AG04449 (cell line): ENCODE data around the gene PPP2R5C.

Source experiments
- CTCF ChIA-PET: fragments of 350-600 bp; formaldehyde crosslinking; extraction: SDS; loops from one replicate; lab custom pipeline; 2021; ENCODE audit warnings: antibody characterized with exemption; lab: Yijun Ruan, JAX
- POLR2A ChIA-PET: fragments of 400-600, 350-600 bp; formaldehyde crosslinking; extraction: SDS; loops from one replicate; lab custom pipeline; 2020; ENCODE audit warnings: antibody characterized with exemption, inconsistent platforms; lab: Yijun Ruan, JAX
- DNase-seq: peaks from one replicate; pipeline ENCODE4 v3.0.0-alpha.2; 2010; ENCODE audit warnings: low read depth, low spot score
- H3K4me3 ChIP-seq: 2 replicates; pipeline ENCODE4 v1.5.1; 2011; ENCODE audit warnings: low read depth, mild to moderate bottlenecking, control low read depth, low read length
- TF ChIP-seq, protein P1 (sequence below): IDR thresholded peaks from one replicate; pipeline ENCODE4 v1.5.1; 2011; ENCODE audit warnings: mild to moderate bottlenecking, moderate library complexity, low read length, control low read depth, inconsistent platforms; ENCODE audit not compliant: insufficient read depth; ENCODE audit errors: missing control alignments

Gene PPP2R5C

DNA sequence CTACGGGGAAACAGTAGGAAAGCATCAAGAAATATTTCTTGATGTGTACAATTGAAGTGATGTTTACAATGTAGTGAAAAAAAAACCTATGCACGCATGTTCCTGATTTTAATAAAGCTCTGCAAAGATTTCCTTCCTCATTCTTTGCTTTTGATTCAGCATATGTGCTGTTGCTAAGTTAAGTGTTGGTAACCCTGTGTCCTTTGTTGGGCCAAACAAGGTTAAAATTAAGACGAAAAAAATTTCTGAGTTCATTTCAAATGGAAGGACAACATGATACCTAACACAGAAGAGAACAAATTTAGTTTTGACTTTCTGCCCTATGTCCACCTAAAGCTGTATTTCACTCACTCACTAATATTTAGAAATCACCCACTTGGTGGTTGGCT lies 62.8 kb downstream of the PPP2R5C start:
- no peak overlapping the region for H3K4me3 ChIP-seq
- no peak for DNase-seq
- TF ChIP-seq, protein P1, sequence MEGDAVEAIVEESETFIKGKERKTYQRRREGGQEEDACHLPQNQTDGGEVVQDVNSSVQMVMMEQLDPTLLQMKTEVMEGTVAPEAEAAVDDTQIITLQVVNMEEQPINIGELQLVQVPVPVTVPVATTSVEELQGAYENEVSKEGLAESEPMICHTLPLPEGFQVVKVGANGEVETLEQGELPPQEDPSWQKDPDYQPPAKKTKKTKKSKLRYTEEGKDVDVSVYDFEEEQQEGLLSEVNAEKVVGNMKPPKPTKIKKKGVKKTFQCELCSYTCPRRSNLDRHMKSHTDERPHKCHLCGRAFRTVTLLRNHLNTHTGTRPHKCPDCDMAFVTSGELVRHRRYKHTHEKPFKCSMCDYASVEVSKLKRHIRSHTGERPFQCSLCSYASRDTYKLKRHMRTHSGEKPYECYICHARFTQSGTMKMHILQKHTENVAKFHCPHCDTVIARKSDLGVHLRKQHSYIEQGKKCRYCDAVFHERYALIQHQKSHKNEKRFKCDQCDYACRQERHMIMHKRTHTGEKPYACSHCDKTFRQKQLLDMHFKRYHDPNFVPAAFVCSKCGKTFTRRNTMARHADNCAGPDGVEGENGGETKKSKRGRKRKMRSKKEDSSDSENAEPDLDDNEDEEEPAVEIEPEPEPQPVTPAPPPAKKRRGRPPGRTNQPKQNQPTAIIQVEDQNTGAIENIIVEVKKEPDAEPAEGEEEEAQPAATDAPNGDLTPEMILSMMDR, result no peak
- ChIA-PET CTCF (interaction anchor here (1.1 to 2.2 kb wide), 2 partner anchors 10 to 21 kb away, joined by 3 to 9 read pairs; no protein-coding TSS in a partner anchor), POLR2A (no interaction called here)

DNA sequence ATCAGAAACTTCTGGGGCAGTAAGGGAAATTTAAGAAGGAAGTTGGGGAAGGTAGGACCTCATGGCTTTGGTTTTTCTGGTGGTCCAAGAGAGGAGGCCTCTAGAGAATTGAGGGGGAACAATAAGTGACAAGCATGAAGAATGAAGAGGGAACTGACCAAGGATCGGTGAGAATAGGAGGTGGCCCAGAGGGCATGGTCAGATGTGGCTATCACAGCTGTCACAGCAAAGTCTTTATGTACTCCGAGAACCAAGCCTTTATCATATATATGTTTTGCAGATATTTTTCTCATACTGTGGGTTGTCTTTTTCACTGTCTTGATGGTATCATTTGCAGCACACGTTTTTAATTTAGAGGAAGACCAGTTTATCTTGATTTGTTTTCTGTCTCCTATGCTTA lies 64.3 kb downstream of the PPP2R5C start:
- DNase-seq, result no peak
- no peak overlapping the region for H3K4me3 ChIP-seq
- ChIA-PET POLR2A (no interaction called here), CTCF (interaction anchor here (1.1 kb wide), 1 partner anchor 20 kb away, joined by 3 read pairs; no protein-coding TSS in a partner anchor)
- TF ChIP-seq, protein P1, result no peak

DNA sequence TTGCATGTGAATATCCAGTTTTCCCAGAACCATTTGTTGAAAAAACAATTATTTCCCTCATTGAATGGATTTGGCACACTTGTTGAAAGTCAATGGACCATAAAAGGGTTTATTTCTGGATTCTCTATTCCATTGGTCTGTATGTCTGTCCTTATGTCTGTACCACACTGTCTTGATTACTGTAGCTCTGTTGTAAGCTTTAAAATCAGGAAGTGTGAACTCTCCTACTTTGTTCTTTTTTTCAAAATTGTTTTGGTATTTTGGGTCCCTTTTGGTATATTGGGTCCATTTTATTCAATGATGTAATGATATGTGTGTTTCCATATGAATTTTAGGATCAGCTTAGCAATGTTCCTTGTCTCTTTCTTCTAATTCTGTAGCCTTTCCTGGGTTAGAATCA lies 64.8 kb downstream of the PPP2R5C start:
- DNase-seq, result no peak
- TF ChIP-seq, protein P1, result no peak
- POLR2A ChIA-PET, result no interaction called here
- no peak overlapping the region for H3K4me3 ChIP-seq
- CTCF ChIA-PET, result interaction anchor here (1.1 kb wide), 1 partner anchor 20 kb away, joined by 3 read pairs; no protein-coding TSS in a partner anchor

DNA sequence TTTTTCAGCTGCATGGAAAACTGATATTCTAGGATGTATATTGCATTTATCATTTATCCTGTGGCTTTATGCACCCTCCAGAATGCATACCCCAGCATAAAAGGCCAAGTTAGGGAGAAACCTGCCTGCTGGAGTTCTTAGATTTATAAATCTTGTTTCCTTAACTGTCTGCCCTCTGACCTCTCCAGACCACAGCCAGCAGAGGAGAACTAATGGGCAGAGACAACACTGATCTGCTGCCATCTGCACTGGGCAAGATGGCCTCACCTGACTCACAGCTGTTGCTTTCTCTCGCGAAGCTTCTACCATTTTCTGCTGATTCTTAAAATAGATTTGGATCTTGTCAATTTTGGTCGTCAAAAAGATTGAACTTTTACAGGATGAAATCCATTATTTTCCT lies 65.8 kb downstream of the PPP2R5C start:
- TF ChIP-seq, protein P1, result no peak
- POLR2A ChIA-PET, result no interaction called here
- no peak for DNase-seq
- no peak overlapping the region for H3K4me3 ChIP-seq
- CTCF ChIA-PET, result no interaction called here

DNA sequence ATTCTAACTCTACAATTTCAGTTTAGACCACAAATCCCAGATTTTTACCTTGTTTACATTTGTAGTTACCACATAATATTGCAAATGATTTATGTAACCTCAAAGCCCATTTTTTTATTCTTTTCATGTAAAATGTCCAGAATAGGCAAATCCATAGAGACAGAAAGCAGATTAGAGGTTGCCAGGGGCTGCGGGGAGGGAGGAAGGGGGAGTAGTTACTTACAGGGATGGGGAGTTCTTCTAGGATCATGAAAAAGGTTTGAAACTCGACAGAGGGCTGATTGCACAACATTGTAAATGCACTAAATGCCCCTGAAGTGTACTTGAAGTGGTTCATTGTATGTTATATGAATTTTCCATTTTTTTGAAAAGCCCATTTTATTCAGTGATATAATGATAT lies 66.5 kb downstream of the PPP2R5C start:
- TF ChIP-seq, protein P1, result no peak
- POLR2A ChIA-PET, result no interaction called here
- DNase-seq, result no peak
- CTCF ChIA-PET, result interaction anchor here (0.6 kb wide), 1 partner anchor 1785 kb away, joined by 3 read pairs; no protein-coding TSS in a partner anchor
- H3K4me3 ChIP-seq, result no peak overlapping the region

DNA sequence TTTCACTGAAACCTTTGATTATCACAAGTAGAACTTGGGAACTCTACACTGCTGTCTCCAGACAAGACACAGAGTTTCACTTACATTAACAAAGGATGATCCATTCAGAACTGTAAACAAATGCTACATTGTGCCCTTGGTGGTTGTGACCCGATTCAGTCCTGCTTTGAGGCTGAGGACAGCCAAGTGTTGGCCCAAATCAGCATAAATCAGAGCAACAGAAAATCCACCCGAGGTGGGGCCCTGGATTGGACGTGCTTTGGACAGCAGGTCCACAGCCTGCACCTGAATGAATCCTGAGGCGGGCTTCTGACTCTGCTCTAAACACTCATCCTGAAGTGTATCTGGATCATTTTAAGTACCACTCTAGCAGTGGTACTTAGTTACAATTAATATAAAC lies 68.8 kb downstream of the PPP2R5C start:
- DNase-seq, result no peak
- TF ChIP-seq, protein P1, result no peak
- H3K4me3 ChIP-seq, result no peak overlapping the region
- CTCF ChIA-PET, result interaction anchor here (1.6 kb wide), 1 partner anchor 16 kb away, joined by 3 read pairs; no protein-coding TSS in a partner anchor
- POLR2A ChIA-PET, result no interaction called here
